IMR-90 (cell line): ENCODE measurements around the gene PBX4.

Source experiments
- BHLHE40 ChIP-seq: fragments of 150-350 bp; IDR thresholded peaks from 2 replicates; pipeline ENCODE4 v1.6.1; 2016; ENCODE audit warnings: mild to moderate bottlenecking, low read depth, low read length
- CEBPB ChIP-seq: IDR thresholded peaks from 2 replicates; pipeline ENCODE4 v1.6.1; 2012; ENCODE audit warnings: low read depth, low read length, improper control_type of control experiment
- CHD1 ChIP-seq: IDR thresholded peaks from 2 replicates; pipeline ENCODE4 v1.6.1; 2012; ENCODE audit warnings: low read depth, low read length, improper control_type of control experiment
- CTCF ChIP-seq: conservative IDR thresholded peaks from 2 replicates; pipeline ENCODE4 v1.5.1; 2012; ENCODE audit warnings: mild to moderate bottlenecking, low read depth, low read length, improper control_type of control experiment
- ELK1 ChIP-seq: fragments of 150-350 bp; IDR thresholded peaks from 2 replicates; pipeline ENCODE4 v1.6.1; 2016; ENCODE audit warnings: low read depth, mild to moderate bottlenecking, low read length, moderate library complexity, borderline replicate concordance
- MAFK ChIP-seq: IDR thresholded peaks from 2 replicates; pipeline ENCODE4 v1.6.1; 2012; ENCODE audit warnings: low read depth, low read length, improper control_type of control experiment
- MAZ ChIP-seq: IDR thresholded peaks from 2 replicates; pipeline ENCODE4 v1.6.1; 2012; ENCODE audit warnings: low read depth, mild to moderate bottlenecking, low read length, improper control_type of control experiment, moderate library complexity, borderline replicate concordance
- MXI1 ChIP-seq: IDR thresholded peaks from 2 replicates; pipeline ENCODE4 v1.6.1; 2012; ENCODE audit warnings: low read depth, mild to moderate bottlenecking, low read length, moderate library complexity, borderline replicate concordance
- POLR2A ChIP-seq: IDR thresholded peaks from 2 replicates; pipeline ENCODE4 v1.6.1; 2012; ENCODE audit warnings: mild to moderate bottlenecking, low read depth, low read length
- RAD21 ChIP-seq: IDR thresholded peaks from 2 replicates; pipeline ENCODE4 v1.6.1; 2012; ENCODE audit warnings: low read length, improper control_type of control experiment
- RFX5 ChIP-seq: IDR thresholded peaks from 2 replicates; pipeline ENCODE4 v1.8.0; 2012; ENCODE audit warnings: low read depth, mild to moderate bottlenecking, low read length, moderate library complexity
- TF ChIP-seq, protein P1 (sequence below): fragments of 150-350 bp; IDR thresholded peaks from 2 replicates; pipeline ENCODE4 v1.6.1; 2017; ENCODE audit warnings: mild to moderate bottlenecking, antibody characterized with exemption, low read length, low read depth

GRCh38 chr19:19632661-19633060 is 14.2 kb upstream of the PBX4 start:
- TF ChIP-seq ELK1 (no peak), CTCF (no peak), POLR2A (no peak), MAZ (no peak), BHLHE40 (no peak), MAFK (no peak), CEBPB (no peak), RFX5 (no peak), RAD21 (no peak), CHD1 (no peak), MXI1 (no peak)
- TF ChIP-seq, protein P1, sequence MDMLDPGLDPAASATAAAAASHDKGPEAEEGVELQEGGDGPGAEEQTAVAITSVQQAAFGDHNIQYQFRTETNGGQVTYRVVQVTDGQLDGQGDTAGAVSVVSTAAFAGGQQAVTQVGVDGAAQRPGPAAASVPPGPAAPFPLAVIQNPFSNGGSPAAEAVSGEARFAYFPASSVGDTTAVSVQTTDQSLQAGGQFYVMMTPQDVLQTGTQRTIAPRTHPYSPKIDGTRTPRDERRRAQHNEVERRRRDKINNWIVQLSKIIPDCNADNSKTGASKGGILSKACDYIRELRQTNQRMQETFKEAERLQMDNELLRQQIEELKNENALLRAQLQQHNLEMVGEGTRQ: no peak
